ENCODE data around the gene MPP1. TPM values are rescaled to one million over a fixed set of nuclear protein-coding genes. Genes with fewer than 3 reads are reported as not detected.
A peak's percentile ranks its signal among the peaks of the same experiment; 100 is the strongest.

MPP1 gene
- total RNA-seq (2021; fragmentation: NEBNext Ultra II Directional; extraction: Animal tissue kit (Norgen Biotek cat#: 25700)), result 10 to 100 TPM; 17.0 to 22.7 (median 20.5) TPM
- long read RNA-seq, transcript MPP1-202 (12 exons, 2,042 nt), result major isoform, 26 of 27 reads
- long read RNA-seq, partial matches to known transcripts, result 1 of 27 reads
- long read RNA-seq, other reads (novel, unspliced or antisense), result 0 of 27 reads

DNA sequence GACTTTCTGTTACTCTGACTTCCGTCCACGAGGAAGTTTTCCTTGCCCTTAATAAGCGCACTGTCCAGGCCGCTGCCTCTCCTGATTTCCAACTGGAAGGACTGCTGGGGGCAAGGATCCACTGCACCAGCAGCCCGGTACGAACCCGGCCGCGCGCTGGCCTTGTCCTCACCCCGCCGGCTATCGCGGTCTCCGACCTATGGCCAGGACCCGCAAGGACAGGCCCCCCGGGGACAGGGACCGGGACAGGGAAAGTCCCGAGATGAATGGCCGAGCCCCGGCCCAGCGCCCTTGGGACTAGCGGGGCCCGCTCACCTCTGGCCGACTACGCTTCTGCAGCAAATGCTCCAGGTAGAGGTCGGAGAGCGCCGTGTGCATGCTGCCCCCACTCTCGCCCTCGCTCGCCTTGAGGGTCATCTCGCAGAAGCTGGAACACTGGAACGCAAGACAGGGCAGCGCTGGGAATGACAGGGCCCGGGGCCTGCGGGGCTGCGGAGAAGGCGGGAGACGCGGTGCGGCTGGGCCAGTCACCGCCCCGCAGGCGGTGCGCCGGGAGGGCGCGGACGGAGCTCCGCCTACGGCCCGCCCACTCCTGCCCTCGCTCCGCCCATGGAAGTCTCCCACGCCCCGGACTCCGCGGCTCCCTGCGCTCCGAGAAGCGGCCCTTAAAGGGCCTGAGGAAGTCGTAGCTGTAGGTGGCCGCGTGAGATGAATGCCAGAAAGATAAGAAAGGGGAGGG, at the start of gene MPP1:
TSS of gene MPP1 (minus strand) at position 529 of the 739 bp plus-strand sequence. CDS start at position 417, 112 bp downstream.
- Mint-ChIP-seq H3K4me1 (ENCODE audit: low read depth) (peaks cover 25% of the 10 kb centered on the region), H3K27ac (peak within 1 kb of the TSS; percentile 70), H3K27me3 (ENCODE audit: insufficient read depth) (peaks cover 6% of the 10 kb centered on the region), H3K4me3 (peak within 1 kb of the TSS; percentile 89), H3K9me3 (no peaks in the 10 kb centered on the region), H3K36me3 (ENCODE audit: low read depth) (no peaks in the 10 kb centered on the region)
- DNase-seq, result peak; percentile 50
- TF ChIP-seq, protein P1, sequence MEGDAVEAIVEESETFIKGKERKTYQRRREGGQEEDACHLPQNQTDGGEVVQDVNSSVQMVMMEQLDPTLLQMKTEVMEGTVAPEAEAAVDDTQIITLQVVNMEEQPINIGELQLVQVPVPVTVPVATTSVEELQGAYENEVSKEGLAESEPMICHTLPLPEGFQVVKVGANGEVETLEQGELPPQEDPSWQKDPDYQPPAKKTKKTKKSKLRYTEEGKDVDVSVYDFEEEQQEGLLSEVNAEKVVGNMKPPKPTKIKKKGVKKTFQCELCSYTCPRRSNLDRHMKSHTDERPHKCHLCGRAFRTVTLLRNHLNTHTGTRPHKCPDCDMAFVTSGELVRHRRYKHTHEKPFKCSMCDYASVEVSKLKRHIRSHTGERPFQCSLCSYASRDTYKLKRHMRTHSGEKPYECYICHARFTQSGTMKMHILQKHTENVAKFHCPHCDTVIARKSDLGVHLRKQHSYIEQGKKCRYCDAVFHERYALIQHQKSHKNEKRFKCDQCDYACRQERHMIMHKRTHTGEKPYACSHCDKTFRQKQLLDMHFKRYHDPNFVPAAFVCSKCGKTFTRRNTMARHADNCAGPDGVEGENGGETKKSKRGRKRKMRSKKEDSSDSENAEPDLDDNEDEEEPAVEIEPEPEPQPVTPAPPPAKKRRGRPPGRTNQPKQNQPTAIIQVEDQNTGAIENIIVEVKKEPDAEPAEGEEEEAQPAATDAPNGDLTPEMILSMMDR (IDR thresholded peaks at IDR 0.05), result no peak

DNA sequence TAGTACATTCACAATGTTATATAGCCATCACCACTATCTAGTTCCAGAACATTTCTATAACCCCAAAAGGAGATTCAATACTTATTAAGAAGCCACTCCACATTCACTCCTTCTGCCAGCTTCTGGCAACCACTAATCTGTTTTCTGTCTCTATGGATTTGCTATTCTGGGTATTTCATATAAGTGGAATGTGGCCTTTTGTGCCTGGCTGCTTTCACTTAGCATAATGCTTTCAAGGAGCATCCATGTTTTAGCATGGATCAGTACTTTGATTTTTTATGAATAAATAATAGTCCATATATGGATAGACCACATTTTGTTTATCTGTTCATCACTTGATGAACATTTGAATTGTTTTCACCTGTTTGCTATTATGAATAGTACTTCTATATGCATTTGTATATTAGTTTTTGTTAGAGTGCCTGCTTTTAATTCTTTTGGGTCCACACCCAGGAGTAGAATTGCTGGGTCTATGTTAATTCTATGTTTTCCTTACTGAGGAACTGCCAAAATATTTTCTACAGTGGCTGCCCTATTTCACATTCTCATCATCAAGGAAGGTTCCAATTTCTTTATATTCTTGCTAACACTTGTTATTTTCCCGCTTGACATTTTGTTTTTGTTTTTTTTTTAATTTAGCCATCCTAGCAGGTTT, 45.8 kb upstream of the MPP1 start:
- TF ChIP-seq, protein P1 (IDR thresholded peaks at IDR 0.05), result no peak
- DNase-seq, result no peak
- Mint-ChIP-seq H3K4me3 (no peak overlapping the region), H3K36me3 (ENCODE audit: low read depth) (no peaks in the 10 kb centered on the region), H3K9me3 (no peaks in the 10 kb centered on the region), H3K27me3 (ENCODE audit: insufficient read depth) (peaks cover 3% of the 10 kb centered on the region; the same call in 1 of the 2 replicates), H3K27ac (no peak overlapping the region), H3K4me1 (ENCODE audit: low read depth) (no peaks in the 10 kb centered on the region)

DNA sequence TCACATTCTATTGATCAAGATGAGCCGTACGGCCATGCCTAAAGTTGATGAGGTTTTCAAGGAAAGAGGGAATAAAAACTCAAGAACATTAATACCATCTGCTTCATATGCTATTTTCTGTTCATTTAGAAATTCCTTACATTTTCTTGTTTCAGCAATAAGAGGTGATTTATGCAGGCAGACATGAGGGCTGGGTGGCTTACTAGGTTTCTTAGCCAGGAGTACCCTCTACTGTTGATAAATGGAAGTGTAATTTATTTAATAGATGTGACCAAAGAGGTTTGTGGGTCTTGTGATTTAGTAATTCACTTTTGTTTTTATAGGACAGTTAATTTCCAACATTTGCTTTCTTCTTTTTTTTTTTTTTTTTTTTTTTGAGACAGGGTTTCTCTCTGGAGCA, 35.6 kb upstream of the MPP1 start:
- peak; percentile 33 for DNase-seq
- H3K4me3 Mint-ChIP-seq, result no peak overlapping the region
- TF ChIP-seq, protein P1 (IDR thresholded peaks at IDR 0.05), result peak; percentile 75
- no peaks in the 10 kb centered on the region for H3K4me1 Mint-ChIP-seq (ENCODE audit: low read depth)
- H3K27me3 Mint-ChIP-seq (ENCODE audit: insufficient read depth), result peaks cover 8% of the 10 kb centered on the region; the same call in 1 of the 2 replicates
- H3K36me3 Mint-ChIP-seq (ENCODE audit: low read depth), result no peaks in the 10 kb centered on the region
- H3K27ac Mint-ChIP-seq, result no peak overlapping the region
- no peaks in the 10 kb centered on the region for H3K9me3 Mint-ChIP-seq

DNA sequence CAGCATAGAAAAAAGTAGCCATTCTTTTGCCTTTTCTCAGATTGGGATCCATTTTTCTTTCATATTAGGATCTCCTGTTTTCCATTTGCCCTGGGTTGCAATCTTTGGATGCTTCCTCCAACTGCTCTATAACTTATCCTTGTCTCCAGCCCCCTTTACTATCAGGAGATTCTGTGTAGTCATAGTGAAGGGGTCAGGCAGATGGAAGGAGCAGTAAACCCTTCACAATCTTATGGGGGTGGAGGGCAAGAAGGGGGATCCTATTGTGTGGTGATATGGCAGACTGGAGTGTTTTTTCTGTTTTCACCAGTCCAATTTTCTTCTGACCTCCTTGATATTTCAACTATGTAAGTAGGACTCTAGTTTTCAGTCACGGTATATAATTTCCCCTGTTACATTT, 30.9 kb upstream of the MPP1 start:
- no peak overlapping the region for H3K4me3 Mint-ChIP-seq
- TF ChIP-seq, protein P1 (IDR thresholded peaks at IDR 0.05), result no peak
- H3K36me3 Mint-ChIP-seq (ENCODE audit: low read depth), result no peaks in the 10 kb centered on the region
- no peak for DNase-seq
- no peaks in the 10 kb centered on the region for H3K4me1 Mint-ChIP-seq (ENCODE audit: low read depth)
- no peaks in the 10 kb centered on the region for H3K9me3 Mint-ChIP-seq
- H3K27ac Mint-ChIP-seq, result no peak overlapping the region
- peaks cover 8% of the 10 kb centered on the region; the same call in 1 of the 2 replicates for H3K27me3 Mint-ChIP-seq (ENCODE audit: insufficient read depth)

DNA sequence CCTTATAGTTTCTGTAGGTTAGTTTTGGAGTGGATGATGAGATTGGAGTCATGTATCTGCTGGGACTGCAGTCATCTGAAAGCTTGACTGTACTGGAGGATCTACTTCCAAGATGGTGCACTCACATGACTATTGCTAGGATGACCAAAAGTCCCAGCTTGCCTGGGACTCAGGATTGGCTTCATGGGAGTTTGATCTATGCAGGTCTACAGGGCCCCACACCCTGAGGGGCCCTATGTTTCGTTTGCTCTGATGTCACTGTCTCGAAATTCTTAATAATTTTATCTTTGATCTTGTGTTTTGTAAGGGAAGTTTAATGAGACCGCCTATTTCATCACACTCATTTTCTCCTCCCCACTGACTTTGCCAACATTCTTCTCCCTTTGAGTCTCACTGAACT, 29.3 kb upstream of the MPP1 start, which contains the start of gene SMIM9:
TSS of gene SMIM9 (minus strand) at position 101 of the 400 bp plus-strand sequence. CDS start 3,806 bp downstream, outside the sequence.
- H3K27me3 Mint-ChIP-seq (ENCODE audit: insufficient read depth), result peaks cover 17% of the 10 kb centered on the region
- H3K4me3 Mint-ChIP-seq, result no peak within 1 kb of the TSS
- no peak within 1 kb of the TSS for H3K27ac Mint-ChIP-seq
- no peaks in the 10 kb centered on the region for H3K9me3 Mint-ChIP-seq
- no peak for DNase-seq
- H3K36me3 Mint-ChIP-seq (ENCODE audit: low read depth), result no peaks in the 10 kb centered on the region
- TF ChIP-seq, protein P1 (IDR thresholded peaks at IDR 0.05), result no peak
- H3K4me1 Mint-ChIP-seq (ENCODE audit: low read depth), result no peaks in the 10 kb centered on the region

Data from HFFc6 (cell line).